Sigmoid colon (tissue), 7 donors: ENCODE measurements around the gene ATP9A. TPM values are rescaled to one million over a fixed set of nuclear protein-coding genes. Genes with fewer than 3 reads are reported as not detected.
"Not testable (repeated sequence)": the region's sequence is repeated elsewhere in the genome, so short reads cannot be mapped to it uniquely, and the experiment has no call there.

Source experiments
- DNase-seq: peaks from one replicate; pipeline ENCODE4 v3.0.0-alpha.2; 2019
- H3K27ac ChIP-seq, 4 donors: fragments of 200-600 bp; sonication (generic); one replicate each; pipeline ENCODE4 v1.5.1; 2016 to 2019; ENCODE audit warnings: mild to moderate bottlenecking in 1 of 4
- H3K27me3 ChIP-seq, 3 donors: fragments of 200-600 bp; sonication (generic); one replicate each; pipeline ENCODE4 v1.5.1; 2019; ENCODE audit warnings: mild to moderate bottlenecking in 1 of 3
- H3K36me3 ChIP-seq, 4 donors: fragments of 200-600 bp; sonication (generic); one replicate each; pipeline ENCODE4 v1.5.1; 2016 to 2019
- H3K4me1 ChIP-seq, 4 donors: fragments of 200-600 bp; sonication (generic); one replicate each; pipeline ENCODE4 v1.5.1; 2017 to 2019
- H3K4me3 ChIP-seq, 4 donors: fragments of 200-600 bp; sonication (generic); one replicate each; pipeline ENCODE4 v1.5.1; 2017 to 2019; ENCODE audit warnings: mild to moderate bottlenecking in 2 of 4, moderate library complexity in 1 of 4
- H3K9me3 ChIP-seq, 4 donors: fragments of 200-600 bp in 3 of 4; sonication (generic) in 3 of 4; one replicate each; pipeline versions ENCODE4 v1.5.1 to v1.6.1; 2013 to 2019
- CTCF ChIP-seq, 4 experiments: fragments of 450-650 bp in 3 of 4; fragments of 200-600 bp in 1 of 4; IDR thresholded peaks; one replicate each; pipeline ENCODE4 v1.5.1; 2016 to 2019; ENCODE audit warnings: antibody characterized with exemption in 4 of 4, mild to moderate bottlenecking in 3 of 4, moderate library complexity in 2 of 4
- EP300 ChIP-seq, 4 donors: sonication (generic); formaldehyde crosslinking; IDR thresholded peaks; one replicate each; pipeline ENCODE4 v1.6.1; 2017; ENCODE audit warnings: antibody characterized with exemption in 4 of 4
- POLR2A ChIP-seq, 2 donors: fragments of 450-650 bp; IDR thresholded peaks; one replicate each; pipeline ENCODE4 v1.6.1; 2016; ENCODE audit warnings: antibody characterized with exemption in 2 of 2, mild to moderate bottlenecking in 2 of 2, moderate library complexity in 2 of 2
- POLR2AphosphoS5 ChIP-seq, 4 donors: sonication (generic); formaldehyde crosslinking; IDR thresholded peaks; one replicate each; pipeline ENCODE4 v1.6.1; 2017; ENCODE audit warnings: antibody characterized with exemption in 4 of 4
- WGBS, 2 donors: extraction: QIAGEN DNeasy Blood & Tissue Kit; methylation state at CpG; one replicate each; pipeline ENCODE4 v1.1.7; 2013; 5-methylcytosine and 5-hydroxymethylcytosine counted together
- intact Hi-C: fragments of 100-400 bp; cut with DNase I; formaldehyde crosslinking; loops from one replicate; pipeline ENCODE4 v1.15.1; 2023
- polyA plus RNA-seq, 3 donors: library from polyadenylated mRNA; stranded (reverse); fragments of 200-250 nt; gene quantifications; one replicate each; pipeline ENCODE4 v1.2.3, GENCODE V29; 2013
- total RNA-seq, 4 donors: library from RNA; depleted of rRNA; stranded (reverse); fragments of >200 nt; gene quantifications; one replicate each; pipeline ENCODE4 v1.1.0, GENCODE V29; 2016
- donor health status: healthy with polysubstance abuse.
- donor health status: Bipolar disorder and iron deficiency.
- donor health status: healthy.

The ATP9A gene
- total and polyA plus RNA-seq, 7 donors = 4.2 to 34.8 (median 31.0) TPM

GRCh38 chr20:51661609-51662178 is 106.5 kb downstream of the ATP9A start:
- 76 to 89% methylated on average over 3 of the region's 3 CpGs for WGBS, 2 donors
- intact Hi-C loops = no loop called here
- H3K4me3 ChIP-seq = no peak overlapping the region
- no peak overlapping the region for H3K27ac ChIP-seq
- H3K27me3 ChIP-seq = no peaks in the 10 kb centered on the region
- no peak for DNase-seq
- no peaks in the 10 kb centered on the region for H3K9me3 ChIP-seq
- peaks cover 0 to 17% (median under 1%) of the 10 kb centered on the region in 4 donors for H3K36me3 ChIP-seq
- H3K4me1 ChIP-seq = no peaks in the 10 kb centered on the region
- no peak for TF ChIP-seq EP300 (IDR thresholded peaks at IDR 0.05)
- no peak for TF ChIP-seq CTCF (IDR thresholded peaks at IDR 0.05)
- TF ChIP-seq POLR2A (IDR thresholded peaks at IDR 0.05) = no peak
- no peak for TF ChIP-seq POLR2AphosphoS5 (IDR thresholded peaks at IDR 0.05)

- WGBS, 2 donors = 77 to 85% methylated on average over 7 of the region's 7 CpGs
- intact Hi-C loops = no loop called here
- Histone ChIP-seq H3K9me3 (no peaks in the 10 kb centered on the region), H3K4me1 (no peaks in the 10 kb centered on the region), H3K36me3 (peaks cover 0 to 18% (median 1%) of the 10 kb centered on the region in 4 donors), H3K4me3 (no peak overlapping the region), H3K27ac (no peak overlapping the region), H3K27me3 (no peaks in the 10 kb centered on the region)
- DNase-seq = no peak
- TF ChIP-seq POLR2AphosphoS5 (IDR thresholded peaks at IDR 0.05) (peak in 1 of 4 donors; percentile 12), POLR2A (IDR thresholded peaks at IDR 0.05) (no peak)
Observed at GRCh38 chr20:51660672-51661608, 107.2 kb downstream of the ATP9A start.

- TF ChIP-seq POLR2A (IDR thresholded peaks at IDR 0.05) (no peak), CTCF (IDR thresholded peaks at IDR 0.05) (no peak), POLR2AphosphoS5 (IDR thresholded peaks at IDR 0.05) (no peak), EP300 (IDR thresholded peaks at IDR 0.05) (no peak)
- WGBS, 2 donors = 90 to 91% methylated on average over 8 of the region's 8 CpGs
- intact Hi-C loops = no loop called here
Observed at GRCh38 chr20:51659491-51660050, 108.6 kb downstream of the ATP9A start.

GRCh38 chr20:51656726-51657260 is 111.4 kb downstream of the ATP9A start:
- TF ChIP-seq EP300 (IDR thresholded peaks at IDR 0.05) (no peak), CTCF (IDR thresholded peaks at IDR 0.05) (no peak), POLR2AphosphoS5 (IDR thresholded peaks at IDR 0.05) (no peak), POLR2A (IDR thresholded peaks at IDR 0.05) (no peak)

More at GRCh38 chr20:51659491-51660050, 108.6 kb downstream of the ATP9A start:
- Histone ChIP-seq H3K4me1 (no peaks in the 10 kb centered on the region), H3K36me3 (peaks cover 0 to 18% (median 1%) of the 10 kb centered on the region in 4 donors), H3K4me3 (no peak overlapping the region), H3K27me3 (no peaks in the 10 kb centered on the region), H3K27ac (no peak overlapping the region), H3K9me3 (no peaks in the 10 kb centered on the region)
- no peak for DNase-seq

GRCh38 chr20:51656089-51656488 is 112.1 kb downstream of the ATP9A start:
- H3K4me3 ChIP-seq, H3K27ac ChIP-seq, H3K9me3 ChIP-seq, H3K4me1 ChIP-seq, DNase-seq, H3K27me3 ChIP-seq, intact Hi-C loops: not testable (repeated sequence)
- WGBS, 2 donors = 94 to 95% methylated on average over 5 of the region's 5 CpGs
- H3K36me3 ChIP-seq = peaks cover 0 to 18% (median 1%) of the 10 kb centered on the region in 4 donors

More at GRCh38 chr20:51656726-51657260, 111.4 kb downstream of the ATP9A start:
- DNase-seq = no peak
- no peaks in the 10 kb centered on the region for H3K4me1 ChIP-seq
- no peak overlapping the region for H3K4me3 ChIP-seq
- no peaks in the 10 kb centered on the region for H3K27me3 ChIP-seq
- H3K36me3 ChIP-seq = peaks cover 0 to 18% (median 1%) of the 10 kb centered on the region in 4 donors
- no peak overlapping the region for H3K27ac ChIP-seq
- intact Hi-C loops = no loop called here
- H3K9me3 ChIP-seq = no peaks in the 10 kb centered on the region
- 93 to 94% methylated on average over 21 of the region's 21 CpGs for WGBS, 2 donors
